GM19468 (cell line): ENCODE measurements around the gene CGNL1.

Experiments
- ATAC-seq: cut with Tn5 transposase; IDR thresholded peaks from one replicate; pipeline ENCODE4 v1.9.1; 2021; ENCODE audit warnings: mild to moderate bottlenecking, moderate library complexity, moderate number of reproducible peaks; ENCODE audit not compliant: unreplicated experiment; ENCODE audit errors: extremely low read depth

Gene CGNL1

DNA sequence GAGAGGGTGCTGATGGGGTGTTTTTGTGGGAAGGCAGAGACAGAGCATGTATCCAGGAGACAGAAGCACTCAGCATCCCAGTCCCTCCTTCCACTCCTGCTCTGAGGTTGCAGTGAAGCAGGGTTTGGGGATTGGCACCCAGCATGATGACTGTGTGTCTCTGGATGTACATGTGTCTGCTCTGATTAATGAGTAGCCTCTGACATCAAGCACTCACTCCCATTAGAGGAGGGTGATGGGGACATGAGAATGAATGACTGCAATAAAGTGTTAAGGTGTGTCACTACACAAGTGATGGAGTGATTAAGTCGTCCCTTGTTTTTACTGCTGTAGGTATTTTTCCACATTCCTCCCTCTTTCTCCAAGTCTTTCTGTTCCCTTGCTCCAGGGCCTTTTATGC, 205.8 kb downstream of the CGNL1 start:
- no peak for ATAC-seq

DNA sequence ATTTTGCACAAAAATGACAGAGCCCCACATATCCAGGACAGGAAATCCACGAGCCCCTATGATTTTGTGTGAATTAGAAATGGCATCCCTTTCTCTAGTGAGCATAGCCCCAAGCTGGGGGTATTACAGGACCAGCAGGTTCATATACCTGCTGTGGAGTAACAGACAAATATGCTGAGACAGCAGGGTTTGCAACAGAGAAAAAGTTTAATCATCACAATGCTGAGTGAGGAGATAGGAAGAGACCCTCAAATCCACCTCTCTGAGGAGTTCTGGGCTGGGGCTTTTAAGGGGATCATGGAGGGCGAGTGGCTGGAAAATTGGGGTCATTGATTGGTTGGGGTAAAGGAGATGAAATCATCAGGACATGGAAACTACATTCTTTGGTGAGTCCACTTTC, 207.0 kb downstream of the CGNL1 start:
- no peak for ATAC-seq

DNA sequence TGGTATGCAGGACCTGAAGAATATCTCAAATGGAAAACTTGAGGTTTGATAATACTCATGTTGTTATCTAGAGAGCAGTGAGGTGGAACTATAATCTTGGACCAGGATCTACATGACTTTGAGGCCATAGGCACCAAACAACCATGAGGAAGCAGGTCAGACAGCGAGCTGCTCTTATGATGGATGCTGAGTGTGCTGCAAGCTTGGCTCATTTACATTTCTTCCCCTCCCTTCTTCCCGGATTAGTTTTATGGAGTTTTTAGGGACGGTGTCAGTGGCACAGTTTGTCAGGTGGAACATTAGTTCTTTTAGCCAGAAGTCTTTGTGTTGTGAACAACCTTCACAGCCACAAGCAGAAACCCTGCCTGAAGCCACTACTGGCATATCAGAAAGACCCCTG, 207.4 kb downstream of the CGNL1 start:
- no peak for ATAC-seq

DNA sequence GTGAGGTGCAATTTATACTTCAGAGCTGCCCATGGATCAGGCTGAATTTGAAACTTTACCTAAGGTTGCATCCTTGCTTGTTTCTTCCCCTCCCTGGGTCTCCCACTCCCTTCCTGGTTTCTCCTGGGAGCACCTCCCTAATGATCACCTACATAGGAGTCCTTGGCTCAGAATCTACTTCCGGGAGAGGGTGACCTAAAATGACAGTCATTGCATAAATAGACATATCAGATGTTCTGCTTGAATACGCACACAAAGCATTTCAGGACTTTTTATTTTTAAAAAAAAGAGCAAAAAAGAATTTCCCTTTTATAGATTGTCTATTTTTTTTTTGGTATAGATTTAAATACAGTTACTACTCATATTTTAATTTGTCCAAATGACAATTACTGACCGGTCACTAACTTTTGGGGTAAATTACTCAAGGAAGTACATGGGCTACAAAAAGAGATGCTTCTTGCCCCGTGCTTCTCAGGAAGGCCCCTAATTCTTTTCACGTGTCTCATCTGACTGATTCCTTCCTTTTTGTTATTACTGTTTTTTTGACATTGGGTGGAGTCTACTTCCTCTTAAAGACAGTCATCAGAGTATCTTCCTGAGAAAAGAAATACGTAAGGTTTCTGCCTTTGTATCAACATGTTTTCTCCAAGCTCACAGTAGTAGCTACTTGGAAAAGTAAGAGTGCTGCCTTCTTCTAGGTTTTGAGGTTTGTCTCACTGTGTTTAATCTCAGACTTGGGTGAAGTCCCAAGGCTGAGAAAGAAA, 210.5 kb downstream of the CGNL1 start:
- ATAC-seq = no peak

DNA sequence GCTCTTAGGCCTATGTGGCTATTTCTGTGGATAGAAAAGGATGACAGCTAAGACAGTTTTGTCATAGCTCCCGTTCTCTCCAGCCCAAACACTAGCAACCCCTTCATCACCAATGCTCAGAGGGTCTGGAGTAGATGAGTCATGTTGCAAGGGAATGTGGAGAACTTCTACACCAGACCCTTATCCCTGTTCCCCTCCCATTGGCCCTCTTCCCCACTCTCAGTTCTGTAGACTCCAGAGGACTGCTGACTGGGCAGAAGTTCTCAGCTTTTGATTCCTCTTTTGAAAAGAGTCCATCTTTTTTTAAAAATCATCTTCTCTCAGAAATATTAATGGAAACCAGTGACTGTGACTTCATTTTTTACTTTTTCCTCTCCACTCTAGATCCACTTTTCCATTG, 213.0 kb downstream of the CGNL1 start:
- no peak for ATAC-seq

DNA sequence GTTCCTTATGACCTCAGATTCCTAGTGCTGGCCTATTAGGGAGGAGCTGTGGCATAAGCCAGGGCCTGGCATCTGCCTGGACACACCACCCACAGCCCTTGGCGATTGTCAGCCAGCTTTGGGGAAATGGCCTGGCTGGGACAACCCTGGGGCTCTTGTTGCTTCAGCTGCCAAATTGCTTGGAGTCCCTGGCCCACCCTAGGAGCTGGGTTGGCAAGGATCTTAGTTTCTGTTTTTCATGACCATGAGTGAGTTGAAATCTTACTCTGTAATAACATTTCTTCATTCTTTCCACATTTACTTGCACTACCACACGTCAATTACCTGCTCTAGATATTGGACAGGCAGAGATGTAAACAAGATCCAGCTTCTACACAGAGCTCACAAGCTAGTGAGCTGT, 213.4 kb downstream of the CGNL1 start:
- ATAC-seq = no peak

DNA sequence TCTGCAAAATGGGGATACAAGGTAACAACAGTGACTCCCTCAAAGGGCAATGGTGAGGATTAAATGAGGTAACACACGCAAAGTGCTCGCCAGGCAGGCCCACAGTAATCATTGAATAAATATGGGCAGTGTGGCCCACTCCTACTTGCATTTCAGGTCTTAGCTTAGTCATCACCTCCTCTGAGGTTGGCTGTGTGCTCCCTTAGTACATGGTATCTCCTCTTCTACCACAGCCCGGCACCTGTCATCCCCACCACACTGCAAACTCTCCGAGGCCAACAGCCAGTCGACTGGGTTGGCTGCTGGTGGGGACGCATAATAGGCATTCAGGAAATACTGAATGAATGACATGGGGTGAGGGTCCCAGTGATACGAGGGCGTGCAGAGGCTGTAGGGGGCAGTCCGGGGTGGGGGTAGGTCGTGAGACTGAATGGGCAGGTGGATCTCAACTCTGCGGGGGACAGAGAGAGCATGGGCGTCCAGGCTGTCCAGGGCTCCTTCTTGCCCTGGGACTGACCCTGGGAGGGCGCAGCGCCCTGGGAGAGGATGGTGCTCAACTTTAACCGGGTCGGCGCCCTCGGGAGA, 215.0 kb downstream of the CGNL1 start:
- no peak for ATAC-seq

DNA sequence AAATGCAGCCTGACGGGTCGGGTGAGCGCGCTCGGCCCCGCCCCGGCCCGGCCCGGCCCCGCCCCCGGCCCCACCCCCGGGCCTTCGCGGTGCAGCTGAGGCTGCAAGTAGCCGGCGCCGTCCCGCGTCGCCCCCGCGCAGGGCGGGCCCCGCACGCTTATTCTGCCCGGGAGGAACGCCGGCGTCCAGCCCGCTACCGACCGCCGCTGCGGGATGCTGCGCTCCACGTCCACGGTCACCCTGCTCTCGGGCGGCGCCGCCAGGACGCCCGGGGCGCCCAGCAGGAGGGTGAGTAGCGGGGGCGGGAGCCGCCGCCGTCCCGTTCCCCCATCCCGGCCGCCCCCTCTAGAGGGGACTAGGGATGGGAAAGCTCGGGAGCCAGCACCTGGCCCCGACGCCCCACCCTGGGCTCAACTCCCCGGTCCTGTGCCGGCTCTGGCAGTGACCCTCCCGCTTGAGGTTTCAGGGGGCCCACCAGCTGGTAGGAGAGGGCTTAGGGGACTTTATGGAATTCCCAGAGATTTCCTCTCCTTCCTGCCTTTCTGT, 215.6 kb downstream of the CGNL1 start, which contains the start of gene MYZAP:
TSS of gene MYZAP (plus strand) at position 83 of the 546 bp plus-strand sequence. CDS start at position 214, 131 bp downstream.
- ATAC-seq = no peak

DNA sequence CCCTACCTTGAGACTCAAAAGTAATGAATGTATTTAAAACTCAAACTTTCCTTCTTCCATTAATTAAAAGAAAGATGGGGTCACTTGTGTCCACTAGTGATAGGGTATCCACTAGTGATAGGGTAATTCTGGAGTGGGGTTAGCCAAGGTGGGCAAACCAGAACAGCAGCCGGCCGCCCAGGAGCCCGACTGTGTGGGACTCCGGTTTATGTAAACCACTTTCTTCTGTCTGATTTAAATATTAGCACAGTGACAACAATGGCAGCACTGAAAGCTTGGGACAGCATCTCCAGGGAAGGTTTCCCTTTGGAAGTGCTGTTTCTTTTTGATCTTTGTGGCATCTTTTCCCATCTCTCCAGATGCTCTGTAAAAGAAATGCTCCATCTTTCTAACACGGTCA, 216.1 kb downstream of the CGNL1 start:
- ATAC-seq = no peak

DNA sequence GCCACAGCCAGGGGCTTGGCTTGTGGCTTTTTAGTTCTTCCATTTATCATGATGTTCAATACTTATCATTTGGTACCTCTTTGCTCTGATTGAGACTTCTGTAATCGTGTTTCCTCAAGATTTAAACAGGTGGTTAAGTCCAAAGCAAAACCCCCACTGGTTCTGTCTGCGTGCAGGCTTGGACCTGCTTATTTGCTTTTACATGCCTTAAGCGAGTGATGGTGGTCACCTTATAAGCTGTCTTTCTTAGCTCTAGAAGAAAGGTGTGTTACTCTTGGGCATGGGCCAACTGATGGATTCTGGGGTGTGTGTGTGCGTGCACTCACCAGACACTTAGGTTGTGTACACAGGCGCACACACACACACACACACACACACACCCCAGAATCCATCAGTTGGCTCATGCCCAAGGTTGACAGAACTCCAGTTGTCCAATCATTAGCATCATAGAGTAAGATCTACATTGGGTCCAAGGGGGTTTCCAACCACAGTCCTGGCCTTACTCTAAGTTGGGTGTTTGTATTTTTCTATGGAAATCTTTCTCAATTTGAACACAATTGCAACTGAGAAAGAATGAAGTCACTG, 216.6 kb downstream of the CGNL1 start:
- ATAC-seq = no peak

DNA sequence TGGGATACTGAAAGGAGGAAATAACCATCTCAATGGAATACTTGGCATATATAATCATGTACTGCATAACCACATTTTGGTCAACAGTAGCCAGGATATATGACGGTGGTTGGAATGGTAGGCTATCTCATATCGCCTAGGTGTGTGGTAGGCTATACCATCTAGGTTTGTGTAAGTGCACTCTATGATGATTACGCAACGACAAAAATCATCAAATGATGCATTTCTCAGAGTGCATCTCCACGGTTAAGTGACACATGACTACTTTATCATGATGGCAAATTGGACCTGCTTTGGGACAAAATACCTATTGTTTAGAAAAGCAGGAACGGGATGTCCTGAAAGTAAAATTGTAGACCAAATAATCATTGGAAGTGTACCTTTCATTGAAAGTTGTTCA, 218.2 kb downstream of the CGNL1 start:
- ATAC-seq = no peak

DNA sequence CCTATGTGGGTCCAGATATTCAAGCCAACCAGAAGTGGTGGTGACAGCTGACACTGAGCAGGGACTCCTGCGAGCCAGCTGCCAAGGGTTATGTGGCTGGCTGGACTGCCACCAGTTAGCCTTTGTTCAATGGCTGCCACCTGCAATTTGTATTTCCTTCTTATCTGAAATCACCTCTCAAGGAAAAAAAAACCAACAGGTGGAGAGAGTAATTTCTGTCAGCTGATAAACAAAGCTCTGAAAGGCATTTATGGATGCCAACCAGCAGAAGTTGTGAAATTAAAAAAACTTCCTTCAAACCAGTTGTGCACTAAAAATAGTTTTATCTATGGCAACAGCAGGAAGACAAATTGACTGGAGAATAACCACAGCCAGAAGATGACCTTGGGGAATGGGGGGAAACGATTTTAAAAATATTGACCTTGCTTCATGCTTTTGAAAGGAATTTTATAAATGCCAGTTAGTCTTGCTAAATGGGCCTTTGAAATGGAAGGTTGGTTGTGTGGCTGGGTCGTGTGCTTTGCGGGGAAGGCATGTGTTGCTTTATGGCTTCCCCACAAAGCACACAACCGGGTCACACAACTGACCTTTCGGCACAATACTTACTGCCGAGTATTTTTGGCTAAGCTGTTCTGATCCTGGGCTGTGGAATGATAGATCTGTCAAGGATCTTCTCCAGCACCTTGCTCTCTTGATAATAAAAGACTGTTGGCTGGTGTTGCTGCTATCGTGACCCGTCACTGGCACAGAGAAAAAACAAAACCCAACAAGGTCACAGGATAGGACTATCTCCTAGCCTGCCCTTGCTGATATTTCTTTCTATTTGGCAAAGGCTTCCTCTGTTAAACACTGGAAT, 218.9 kb downstream of the CGNL1 start:
- ATAC-seq = no peak

DNA sequence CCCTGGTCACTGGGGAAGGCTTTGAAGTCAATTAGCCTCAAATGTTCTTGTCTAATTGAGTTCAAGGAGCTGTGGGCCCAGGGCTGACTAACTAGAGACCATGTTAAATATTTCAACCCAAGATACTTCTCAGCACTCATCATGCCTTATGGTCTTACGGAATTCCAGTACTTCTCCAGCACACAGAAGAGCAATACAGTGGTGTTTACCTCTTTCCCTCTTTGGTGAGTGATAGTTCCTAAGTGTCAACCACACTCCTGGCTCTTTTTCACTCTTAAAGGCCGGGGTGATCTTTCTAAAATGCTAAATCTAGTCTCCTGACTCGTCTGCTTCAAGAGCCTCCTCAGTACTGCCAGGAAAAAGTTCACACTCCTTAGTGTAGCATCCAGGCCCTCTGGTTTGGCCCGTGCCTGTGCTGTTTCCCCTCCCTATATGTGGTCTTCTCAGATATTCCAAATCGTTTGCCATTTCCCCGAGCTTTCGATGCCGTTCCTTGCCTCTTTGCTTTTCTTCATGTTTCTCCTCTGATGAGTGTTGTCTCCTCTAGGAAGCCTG, 220.1 kb downstream of the CGNL1 start:
- ATAC-seq = no peak

DNA sequence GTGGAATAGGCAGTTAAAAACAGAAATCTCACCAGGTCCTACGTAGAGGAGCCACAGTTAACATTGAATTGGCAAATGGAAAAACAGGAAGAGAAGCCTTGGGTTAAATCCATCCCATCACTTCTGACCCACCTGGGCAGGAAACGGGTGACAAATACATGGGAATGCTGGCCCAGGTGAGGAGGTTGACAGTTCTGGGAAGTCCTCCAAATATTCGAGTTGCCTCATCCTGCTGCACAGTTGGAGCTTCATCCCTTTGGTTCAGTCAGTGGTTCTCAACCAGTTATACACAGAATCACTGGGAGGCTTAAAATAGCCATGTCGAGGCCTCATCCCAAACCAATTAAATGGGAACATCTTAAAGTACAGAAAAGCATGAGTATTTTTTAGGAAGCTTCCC, 220.7 kb downstream of the CGNL1 start:
- ATAC-seq = no peak

DNA sequence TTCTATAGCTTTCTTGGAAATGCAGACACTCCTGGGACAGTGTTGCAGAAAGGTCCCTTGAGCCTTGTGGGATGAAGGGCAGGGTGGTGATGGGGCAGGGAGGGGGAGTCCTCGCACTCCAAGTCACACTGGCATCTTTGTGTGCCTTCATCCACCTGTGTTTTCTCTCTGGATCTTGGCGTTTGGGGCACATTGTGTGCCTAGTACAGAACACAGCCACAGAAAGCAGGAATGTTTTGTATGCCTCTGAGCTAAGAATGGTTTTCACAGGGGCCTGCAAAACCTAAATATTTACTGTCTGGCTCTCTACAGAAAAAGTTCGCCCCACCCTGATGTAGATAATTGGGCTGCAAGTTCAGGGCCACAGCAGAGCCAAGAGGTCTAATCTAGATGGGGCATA, 221.1 kb downstream of the CGNL1 start:
- ATAC-seq = no peak

DNA sequence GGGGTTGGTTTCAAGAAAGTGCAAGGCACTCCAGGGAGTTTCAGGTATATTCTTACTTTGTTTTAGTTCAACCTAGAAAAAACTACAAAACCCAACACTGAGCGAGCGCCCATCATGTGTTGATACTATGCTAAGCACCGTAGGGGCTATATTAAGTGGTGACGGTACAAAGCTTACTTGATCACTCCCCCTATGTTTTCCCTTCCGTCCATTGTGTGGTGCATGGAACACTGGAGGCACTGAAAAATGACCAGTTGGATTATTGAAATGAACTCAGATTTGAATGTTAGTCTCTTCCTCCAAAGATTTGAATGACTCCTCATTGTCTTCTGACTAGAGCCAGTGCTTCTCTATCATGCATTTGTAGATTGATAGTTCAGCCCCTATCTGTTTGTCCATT, 222.0 kb downstream of the CGNL1 start:
- no peak for ATAC-seq

DNA sequence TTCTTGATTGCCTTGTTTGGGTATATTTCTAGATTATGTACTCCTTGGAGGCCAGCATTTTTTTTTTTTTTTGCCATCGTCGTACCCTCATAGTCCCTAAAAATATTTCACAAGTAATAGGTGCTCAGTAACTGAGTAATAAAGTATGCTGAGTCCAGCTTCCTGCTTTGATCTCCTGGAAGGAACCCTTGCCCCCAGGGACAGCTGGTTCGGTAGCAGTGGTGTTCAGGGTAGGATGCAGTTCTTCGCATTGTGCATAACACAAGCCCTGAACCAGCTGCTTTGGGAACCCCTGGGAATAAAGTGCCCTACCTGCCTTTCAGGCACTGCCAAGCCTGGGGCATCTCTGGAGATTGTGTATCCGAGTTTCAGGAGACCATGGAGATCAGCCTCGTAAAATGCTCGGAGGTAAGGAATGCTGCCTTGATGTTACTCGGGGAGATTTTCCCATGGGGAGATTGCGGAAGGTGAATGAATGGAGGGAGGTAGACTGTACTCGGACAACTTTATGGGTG, 223.0 kb downstream of the CGNL1 start:
- ATAC-seq = no peak

DNA sequence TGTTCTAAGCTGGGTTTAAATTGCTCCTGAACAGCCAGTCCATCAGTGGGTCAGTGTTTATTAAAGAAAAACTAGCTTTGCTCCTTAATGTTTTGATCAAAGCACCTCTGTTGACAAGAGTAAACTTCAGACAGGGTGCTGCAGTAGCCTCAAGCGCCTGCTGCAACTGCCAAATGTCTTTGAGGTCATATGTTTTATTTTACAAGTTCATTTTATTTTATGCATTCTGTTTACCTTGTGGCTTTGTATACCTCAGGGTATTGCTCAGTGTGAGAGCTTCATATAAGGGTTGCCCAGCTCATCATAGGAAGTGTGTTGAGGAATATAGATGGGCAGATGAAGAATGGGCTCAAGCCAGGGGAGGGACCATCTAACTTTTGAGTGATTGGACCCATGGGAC, 223.9 kb downstream of the CGNL1 start:
- no peak for ATAC-seq
